ENCODE data around the gene COL28A1.
"Not testable (repeated sequence)": the region's sequence is repeated elsewhere in the genome, so short reads cannot be mapped to it uniquely, and the experiment has no call there.

COL28A1 gene

DNA sequence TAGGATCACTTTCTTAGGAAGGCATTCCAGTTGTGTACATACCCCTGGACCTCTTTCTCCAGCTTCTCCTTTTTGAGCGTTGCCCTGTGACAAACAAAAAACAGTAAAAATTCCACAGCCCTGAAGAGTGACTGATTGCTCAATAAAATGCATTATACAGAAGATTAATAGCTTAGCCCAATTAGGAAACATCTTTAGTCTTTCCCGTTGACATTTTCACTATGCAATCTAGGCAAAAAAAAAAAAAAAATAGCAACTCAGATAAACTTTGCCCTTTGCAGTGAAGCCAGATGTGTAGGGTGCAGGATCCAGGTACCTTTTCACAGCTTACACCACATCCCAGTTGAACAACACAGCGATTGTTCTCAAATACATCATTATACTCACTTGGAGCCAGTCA is 17.9 kb downstream of the COL28A1 start:
- no peak for DNase-seq (ENCODE audit: low spot score)

DNA sequence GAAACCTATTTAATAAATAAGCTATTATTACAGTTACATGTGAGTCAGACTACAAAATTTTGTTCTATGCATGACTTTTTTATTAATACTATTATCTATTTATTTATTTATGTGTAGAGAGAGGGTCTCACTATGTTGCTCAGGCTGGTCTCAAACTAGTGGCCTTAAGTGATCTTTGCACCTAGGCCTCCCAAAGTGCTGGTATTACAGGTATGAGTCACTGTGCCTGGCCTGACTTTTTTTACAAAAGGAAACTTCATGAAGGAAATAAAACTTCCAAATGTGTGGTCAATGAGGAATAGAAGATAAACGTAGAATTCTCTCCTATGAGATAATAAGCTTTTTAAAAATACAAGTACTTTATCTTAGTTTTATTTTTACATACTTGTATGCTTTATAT is 19.0 kb downstream of the COL28A1 start:
- DNase-seq (ENCODE audit: low spot score), result peak; percentile 29

DNA sequence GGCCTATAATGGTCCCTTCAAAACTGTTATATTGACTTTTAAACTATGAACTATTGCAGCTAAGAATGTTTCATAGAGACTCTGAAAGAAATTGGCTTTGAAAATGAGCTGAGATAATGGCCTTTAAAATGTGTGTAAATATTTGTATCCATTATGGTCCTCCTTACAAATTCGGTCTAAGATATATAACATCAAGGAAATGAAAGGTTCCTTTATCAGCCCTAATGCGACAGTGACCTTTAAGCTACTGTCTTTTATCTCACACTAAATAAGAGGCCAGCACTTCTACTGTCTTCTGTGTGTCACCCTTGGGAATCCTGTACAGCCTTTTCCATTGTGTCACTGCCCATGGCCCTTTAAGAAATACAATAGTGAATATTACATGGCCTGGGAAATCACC is 19.5 kb downstream of the COL28A1 start:
- DNase-seq (ENCODE audit: low spot score), result no peak

DNA sequence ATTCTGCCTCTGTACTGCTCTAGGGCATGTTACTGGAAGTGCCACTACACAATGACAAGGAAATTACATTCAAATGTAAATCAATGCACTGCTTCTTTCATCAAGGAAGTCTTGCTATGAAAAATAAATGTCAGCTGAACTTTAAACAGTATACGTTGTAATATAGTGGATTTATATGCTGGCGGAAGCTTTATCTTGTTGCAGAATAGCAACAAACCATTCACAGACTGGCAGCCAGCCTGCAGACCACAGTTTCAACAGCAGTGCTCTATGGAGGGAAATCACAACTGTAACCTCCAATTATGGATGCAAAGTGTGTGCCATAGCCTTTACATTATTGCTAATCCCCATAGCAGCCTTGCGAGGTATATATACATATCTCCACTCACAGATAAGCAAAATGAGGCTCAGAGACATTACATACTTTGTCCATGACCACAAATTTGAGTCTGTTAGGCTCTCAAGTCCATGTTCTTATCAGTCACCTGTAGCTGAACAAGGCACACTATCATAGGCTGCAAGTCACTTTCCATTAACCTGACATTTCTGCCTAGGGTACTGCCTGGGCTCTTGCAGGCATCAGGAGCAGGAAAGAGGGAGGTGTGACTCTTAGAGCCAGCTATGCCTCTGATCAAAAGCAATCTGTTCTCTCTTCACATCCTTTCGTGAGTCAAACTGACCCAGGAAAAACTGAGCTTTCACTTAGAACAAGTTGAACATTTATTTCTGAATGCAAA is 22.6 kb downstream of the COL28A1 start:
- peak; percentile 38 for DNase-seq (ENCODE audit: low spot score)

DNA sequence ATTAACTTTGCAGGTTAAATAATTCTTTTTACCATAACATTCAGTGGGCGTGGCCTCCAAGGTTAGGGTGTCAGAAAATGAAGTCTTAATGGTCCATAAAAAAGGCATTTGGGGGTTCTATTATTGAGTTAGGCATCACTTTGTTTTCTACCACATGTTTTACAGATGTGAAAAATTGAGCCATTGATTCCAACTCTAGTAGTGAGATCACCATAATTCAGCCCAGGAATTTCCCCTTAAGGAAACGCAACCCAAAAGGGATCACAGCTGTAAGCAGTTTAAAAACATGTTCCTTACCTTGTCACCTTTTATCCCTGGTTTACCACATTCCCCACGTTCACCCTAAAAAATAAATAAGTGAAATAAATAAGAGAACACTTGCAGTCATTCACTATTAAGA is 24.9 kb downstream of the COL28A1 start:
- no peak for DNase-seq (ENCODE audit: low spot score)

DNA sequence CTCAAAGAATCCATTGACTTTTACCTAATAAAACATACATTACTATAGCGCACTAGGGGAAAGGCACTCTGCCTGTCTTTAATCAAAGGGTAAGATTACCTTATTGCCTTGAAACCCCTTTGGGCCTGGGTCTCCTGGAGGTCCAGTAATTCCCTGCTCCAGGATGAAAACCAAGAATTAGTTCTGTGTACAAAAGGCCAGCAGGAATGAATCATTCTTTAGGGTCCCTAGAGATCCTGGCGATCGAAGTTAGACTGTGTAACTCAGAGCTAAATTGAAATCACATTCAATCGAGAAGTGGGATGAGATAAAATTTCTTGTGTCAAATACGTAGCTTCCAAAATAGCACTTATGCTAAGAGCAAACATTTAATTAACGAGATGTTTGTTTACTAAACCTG is 29.8 kb downstream of the COL28A1 start:
- no peak for DNase-seq (ENCODE audit: low spot score)

DNA sequence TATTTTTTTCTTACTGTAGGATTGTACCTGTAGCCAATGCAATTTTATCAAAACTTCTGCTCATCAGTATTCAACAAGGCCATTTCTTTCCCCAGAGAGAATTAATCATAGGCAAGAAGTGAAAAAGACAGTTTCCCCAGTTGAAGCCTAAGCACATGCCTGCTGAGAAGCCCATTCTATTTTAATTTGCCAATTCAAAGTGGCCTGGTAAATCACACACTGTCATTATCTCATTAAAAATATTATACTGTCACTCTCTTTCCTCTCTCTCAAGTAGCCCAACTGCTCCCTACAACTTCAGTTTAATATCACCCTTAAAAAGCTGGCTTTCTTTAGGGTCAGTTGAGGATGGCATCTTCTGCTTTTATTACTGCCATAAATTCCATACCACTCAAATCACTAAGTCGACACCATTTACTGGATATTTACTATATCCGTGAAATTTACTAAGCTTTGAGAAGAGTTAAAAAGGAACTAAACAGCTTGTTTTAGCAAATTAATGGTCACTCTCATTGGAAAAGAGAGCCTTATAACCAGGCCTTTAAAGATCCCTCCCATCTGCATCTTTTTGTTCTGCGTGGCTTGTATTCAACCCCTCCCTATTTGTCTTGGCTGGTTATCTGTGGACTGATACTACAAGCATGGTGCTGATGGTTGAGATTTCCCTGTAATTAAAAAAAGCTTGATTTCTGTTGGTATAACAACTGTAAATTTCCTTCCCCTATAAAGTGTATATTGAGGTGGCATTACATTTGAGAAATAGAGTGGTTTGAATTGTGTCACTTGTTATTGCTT is 30.6 kb downstream of the COL28A1 start:
- DNase-seq (ENCODE audit: low spot score), result no peak

DNA sequence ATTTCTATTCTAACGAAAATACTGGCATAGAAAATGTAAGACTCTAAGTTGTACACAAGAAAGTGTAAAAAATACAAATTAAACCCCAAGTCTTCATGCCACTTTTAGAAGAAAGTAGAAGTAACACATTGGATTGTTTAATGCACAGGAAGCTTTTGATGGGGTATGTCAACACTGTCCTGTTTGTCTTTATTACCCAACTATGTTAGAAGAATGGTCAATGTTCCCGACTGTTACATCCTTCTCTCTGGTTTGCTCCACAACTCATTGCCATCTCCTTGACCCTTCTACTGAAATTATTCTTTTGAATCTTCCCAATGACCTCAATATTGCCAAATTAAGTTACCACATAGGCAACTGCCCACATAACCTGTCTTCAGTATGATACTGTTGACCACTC is 35.8 kb downstream of the COL28A1 start:
- no peak for DNase-seq (ENCODE audit: low spot score)

DNA sequence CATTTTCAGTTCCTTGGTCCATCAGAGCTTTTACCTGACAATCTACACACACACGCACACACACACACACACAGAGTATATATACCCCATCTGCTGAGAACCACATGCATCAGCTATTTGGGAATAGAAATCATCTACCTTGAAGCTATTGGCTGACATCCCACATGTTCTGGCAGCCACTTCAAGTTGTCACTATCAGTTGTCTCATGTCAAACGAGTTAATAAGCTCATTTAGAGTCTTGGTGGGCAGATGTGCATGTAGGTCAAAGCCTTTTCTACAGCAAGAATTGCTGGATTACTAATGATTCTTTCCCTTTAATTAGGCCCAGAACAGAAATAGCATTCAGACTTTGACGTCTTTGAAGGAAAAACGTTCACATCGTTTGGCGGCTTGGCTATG is 36.8 kb downstream of the COL28A1 start:
- no peak for DNase-seq (ENCODE audit: low spot score)

DNA sequence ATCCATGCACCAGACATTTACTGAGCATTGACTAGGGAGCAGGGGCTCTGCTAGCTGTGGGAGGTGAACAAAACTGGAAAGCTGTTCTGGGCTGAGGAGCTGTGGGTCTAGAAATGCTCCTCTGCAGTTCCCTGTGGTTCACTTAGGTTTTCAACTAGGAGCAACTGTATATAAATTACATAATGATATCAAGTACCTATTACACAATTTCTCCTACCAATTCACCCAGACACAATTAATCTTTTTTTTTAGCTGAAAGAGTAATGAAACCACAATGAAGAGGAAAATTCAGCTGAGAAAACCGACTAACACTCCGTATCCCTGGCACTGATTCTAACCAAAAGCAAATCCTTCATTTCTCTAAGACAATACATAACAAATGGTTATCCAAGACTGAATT is 39.4 kb downstream of the COL28A1 start:
- DNase-seq (ENCODE audit: low spot score), result no peak

DNA sequence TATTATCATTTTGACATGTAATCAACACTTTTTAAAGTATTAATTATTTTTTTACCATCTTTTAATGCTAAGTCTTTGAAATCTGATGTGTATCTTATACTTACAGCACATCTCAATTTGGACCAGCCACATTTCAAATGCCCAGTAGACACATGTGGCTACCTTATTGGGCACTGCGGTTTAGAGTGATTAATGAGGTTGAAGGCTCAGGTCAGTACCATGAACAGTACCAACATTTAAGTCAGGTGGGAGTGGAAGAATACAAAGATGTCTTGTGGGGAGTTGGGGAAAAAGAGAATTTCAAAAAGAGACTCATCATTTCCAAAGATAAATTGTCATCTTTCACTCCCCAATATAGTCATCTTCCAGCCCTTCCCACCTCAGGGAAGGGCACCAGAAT is 40.5 kb downstream of the COL28A1 start:
- DNase-seq (ENCODE audit: low spot score), result no peak

DNA sequence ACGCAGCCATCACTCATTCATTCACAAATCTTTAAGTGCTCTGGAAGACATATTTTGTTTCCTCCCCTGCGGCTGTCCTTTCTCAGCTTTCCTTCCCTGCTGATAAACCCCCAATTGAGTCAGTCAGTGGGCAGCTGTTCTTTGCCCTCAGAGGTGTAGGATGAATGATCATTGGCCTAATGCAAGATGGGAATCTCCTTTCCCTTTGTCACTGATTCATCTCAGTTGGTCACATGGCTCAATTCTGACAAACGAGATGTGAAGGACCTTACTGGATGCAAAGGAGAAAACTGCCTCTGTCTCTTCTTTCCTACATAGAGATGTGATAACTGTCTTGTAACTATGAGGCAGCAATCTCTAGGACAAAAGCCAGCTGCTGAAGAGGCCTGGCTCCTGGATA is 44.6 kb downstream of the COL28A1 start:
- no peak for DNase-seq (ENCODE audit: low spot score)

DNA sequence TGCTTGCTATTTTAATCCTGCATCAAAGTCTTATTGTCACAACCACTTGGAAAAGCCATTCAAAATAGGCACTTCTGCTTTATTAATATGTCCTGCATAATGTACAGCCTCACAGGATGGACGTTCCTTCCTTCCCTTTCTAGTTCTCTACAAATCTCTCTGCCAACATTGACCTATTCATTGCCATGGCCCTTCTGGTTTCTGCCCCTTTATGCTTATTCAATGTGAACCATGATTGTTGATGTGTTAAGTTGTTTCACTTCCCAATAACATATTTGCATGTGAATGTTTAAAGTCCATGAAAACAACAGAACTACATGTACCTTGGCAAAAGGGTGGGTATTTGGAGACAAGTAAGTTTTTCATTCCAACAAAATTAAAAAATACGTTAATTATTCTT is 45.7 kb downstream of the COL28A1 start:
- DNase-seq (ENCODE audit: low spot score), result no peak

DNA sequence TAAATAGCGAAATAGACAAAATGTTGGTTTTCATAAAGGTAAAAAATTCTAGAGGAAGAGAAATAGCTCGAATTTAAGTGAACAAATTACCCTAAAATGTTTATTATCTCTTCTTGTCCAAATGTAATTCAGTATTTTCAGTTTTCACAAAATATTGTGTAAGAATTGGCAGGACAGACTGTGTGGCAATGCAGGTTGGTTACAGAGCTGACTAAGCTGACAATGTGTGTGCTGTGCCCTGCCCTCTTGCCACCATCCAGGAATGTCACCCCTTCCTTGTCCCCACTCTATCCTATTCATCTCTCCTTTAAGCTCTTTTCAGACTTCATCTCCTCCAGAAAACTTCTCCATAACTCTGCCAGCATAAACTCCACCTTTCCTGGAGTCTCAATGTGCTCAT is 46.1 kb downstream of the COL28A1 start:
- no peak for DNase-seq (ENCODE audit: low spot score)

DNA sequence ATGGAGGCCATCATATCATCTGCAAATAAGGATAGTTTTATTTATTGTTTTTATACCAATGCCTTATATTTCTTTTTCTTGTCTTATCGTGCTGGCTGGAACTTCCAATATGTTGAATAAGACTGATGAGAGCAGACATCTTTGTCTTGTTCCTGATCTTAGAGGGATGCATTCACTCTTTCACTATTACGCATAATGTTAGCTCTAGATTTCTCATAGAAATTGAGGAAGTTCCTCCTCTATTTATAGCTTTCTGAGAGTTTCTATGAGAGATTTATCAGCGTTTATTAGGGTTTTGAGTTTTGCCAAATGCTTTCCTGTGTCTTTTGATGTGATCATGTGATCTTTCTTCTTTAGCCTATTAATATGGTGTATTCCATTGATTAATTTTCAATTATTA is 49.3 kb downstream of the COL28A1 start:
- no peak for DNase-seq (ENCODE audit: low spot score)

DNA sequence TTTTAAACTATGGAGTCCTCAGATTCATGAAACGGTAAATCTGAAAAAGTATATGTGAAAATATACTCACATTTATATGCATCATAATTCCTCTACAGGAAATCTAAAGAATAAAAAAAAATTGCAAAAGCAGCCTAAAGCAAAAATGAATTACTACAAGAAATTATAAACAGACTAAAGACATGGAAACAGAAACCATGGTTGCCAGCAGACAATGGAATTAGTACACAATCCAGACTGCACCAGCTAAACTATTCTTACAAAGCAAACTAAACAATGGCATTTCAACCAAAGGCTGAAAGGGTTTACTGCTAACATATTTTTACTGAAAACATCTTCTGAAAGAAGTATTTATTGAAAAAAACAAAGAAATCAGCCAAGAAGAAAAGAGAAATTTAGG is 51.6 kb downstream of the COL28A1 start:
- DNase-seq (ENCODE audit: low spot score), result no peak

DNA sequence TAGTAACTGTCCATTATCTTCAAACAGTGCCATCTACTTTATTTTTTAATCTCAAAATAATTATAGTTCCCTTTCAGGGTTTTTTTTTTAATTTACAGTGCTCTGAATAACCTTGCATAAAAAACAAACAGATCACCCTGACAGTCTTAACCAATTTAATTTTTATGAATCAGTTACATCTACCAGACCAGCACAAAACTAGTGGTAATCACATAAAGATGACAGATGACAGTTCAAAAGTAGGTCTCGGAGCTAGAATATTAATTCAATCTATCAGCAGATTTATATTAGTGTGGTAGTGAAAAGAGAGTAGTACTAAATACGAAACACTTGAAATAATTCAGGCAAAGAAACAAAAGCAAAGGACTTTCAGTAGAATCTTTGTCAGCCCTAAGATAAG is 53.9 kb downstream of the COL28A1 start:
- DNase-seq (ENCODE audit: low spot score), result no peak

DNA sequence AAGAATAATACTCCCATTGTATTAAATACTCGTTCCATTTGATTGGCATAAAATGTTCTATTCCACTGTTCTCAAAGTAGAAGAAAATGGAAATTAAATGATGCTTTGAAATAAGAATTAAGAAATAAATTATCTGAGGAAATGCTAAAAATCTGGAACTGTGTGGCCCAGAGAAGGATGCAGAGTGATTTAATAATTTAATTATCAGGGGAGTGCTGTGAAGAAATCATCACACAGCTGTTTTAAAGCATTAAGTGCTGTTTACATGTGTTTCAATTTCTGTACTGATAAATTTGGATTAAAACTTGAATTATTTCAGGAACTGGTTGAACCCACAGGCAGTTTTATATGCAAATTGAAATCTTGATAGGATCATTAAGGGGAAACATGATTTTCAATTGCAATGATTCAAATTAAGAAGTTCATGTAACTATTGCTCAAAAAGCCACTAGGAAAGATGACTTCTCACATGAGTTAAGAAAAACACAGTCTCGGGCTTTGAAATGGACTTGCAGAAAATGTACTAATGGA is 56.3 kb downstream of the COL28A1 start:
- DNase-seq (ENCODE audit: low spot score), result no peak

DNA sequence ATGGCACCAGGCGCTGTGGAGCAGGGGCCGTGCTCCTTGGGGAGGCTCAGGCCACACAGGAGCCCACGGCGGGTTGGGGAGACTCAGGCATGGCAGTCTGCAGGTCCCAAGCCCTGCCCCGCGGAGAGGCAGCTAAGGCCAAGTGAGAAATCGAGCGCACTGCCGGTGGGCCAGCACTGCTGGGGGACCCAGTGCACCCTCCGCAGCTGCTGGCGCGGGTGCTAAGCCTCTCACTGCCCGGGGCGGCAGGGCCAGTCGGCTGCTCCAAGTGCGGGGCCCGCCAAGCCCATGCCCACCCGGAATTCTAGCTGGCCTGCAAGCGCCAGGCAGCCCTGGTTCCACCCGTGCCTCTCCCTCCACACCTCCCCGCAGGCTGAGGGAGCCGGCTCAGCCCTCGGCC is 57.1 kb downstream of the COL28A1 start:
- no peak for DNase-seq (ENCODE audit: low spot score)

DNA sequence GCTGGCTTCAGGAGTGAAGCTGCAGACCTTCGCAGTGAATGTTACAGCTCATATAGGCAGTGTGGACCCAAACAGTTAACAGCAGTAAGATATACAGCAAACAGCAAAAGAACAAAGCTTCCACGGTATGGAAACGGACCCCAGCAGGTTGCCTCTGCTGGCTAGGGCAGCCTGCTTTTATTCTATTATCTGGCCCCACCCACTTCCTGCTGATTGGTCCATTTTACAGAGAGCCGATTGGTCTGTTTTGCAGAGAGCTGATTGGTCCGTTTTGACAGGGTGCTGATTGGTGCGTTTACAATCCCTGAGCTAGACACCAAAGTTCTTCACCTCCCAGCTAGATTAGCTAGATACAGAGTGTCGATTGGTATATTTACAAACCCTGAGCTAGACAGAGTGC is 58.0 kb downstream of the COL28A1 start:
- DNase-seq (ENCODE audit: low spot score), result not testable (repeated sequence)

DNA sequence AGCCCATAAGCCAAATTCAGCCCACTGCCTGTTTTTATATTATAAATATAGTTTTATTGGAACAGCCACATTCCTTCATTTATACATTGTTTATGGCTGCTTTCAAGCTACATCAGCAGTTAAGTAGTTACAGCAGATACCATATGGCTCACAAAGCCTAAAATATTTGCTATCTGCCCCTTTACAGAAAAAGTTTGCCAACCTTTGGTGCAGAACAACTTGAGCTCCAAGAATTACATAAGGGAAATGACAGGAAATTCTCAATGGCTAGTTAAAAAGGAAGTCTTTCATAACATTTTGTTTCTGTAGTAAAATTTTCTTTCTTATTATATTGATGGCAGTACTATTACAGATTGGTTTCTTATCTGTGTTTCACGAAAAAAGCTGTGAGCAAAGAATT is 59.3 kb downstream of the COL28A1 start:
- DNase-seq (ENCODE audit: low spot score), result no peak

DNA sequence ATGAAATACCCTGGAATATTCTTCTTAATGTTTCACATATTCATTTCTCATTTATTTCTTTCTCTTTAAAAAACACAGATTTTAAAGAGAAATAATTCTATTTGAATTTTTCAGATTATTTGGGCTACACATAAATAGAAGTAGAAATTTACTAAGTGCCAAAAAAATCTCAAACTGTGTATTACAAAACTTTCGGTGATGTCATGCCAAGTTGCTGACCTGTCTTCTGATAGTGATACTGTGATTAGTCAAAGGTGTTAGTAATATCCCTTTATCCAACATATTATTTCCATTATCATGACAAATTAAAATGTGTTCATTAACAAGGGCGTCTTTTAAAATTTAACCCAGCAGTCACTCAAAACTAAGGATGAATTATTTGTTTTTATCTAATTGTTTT is 60.1 kb downstream of the COL28A1 start:
- no peak for DNase-seq (ENCODE audit: low spot score)

DNA sequence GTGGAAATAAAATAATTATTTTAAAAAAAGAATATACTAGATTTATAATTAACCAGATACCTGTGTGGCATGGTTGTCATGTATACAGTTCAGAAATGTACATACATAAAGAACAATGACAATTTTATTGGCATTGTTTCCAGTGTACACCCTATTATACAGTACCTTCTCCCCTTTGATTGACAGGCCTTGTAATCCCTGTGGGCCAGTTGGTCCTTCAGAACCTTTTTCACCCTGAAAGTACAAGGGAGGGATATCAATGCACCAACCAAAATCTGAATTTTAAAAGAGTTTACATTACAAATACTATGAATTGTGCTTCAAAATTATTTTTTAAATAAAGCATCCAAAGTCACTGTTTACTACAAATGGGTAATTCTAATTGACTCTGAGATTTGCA is 61.2 kb downstream of the COL28A1 start:
- DNase-seq (ENCODE audit: low spot score), result no peak
